SK-N-MC (cell line): ENCODE measurements around the gene MORN2.
"Not testable (repeated sequence)": the region's sequence is repeated elsewhere in the genome, so short reads cannot be mapped to it uniquely, and the experiment has no call there.

ENCODE experiments used
- DNase-seq: peaks from one replicate; pipeline ENCODE4 v3.0.0-alpha.2; 2011; ENCODE audit warnings: low read depth, low spot score
- H3K27ac ChIP-seq: fragments of 200-600 bp; sonication (generic); 2 replicates; pipeline ENCODE4 v1.5.1; 2016; ENCODE audit warnings: mixed run types
- H3K36me3 ChIP-seq: fragments of 200-600 bp; sonication (generic); 2 replicates; pipeline ENCODE4 v1.6.1; 2017; ENCODE audit warnings: antibody characterized with exemption, low read length, mixed read lengths; ENCODE audit not compliant: insufficient read depth
- H3K4me3 ChIP-seq: fragments of 200-600 bp; sonication (generic); 2 replicates; pipeline ENCODE4 v1.5.1; 2016
- H3K9ac ChIP-seq: fragments of 200-600 bp; sonication (generic); 2 replicates; pipeline ENCODE4 v1.8.0; 2017; ENCODE audit warnings: mixed run types, mixed read lengths; ENCODE audit not compliant: insufficient read length
- H3K9me3 ChIP-seq: fragments of 200-600 bp; sonication (generic); 2 replicates; pipeline ENCODE4 v1.6.1; 2017; ENCODE audit warnings: low read depth, mild to moderate bottlenecking, antibody characterized with exemption, low read length, moderate library complexity, mixed read lengths
- EZH2 ChIP-seq: fragments of 200-600 bp; sonication (generic); IDR thresholded peaks from one replicate; pipeline ENCODE4 v1.6.1; 2017; ENCODE audit warnings: antibody characterized with exemption
- FOXP2 ChIP-seq: optimal IDR thresholded peaks from 2 replicates; pipeline ENCODE3; 2011; ENCODE audit warnings: mild to moderate bottlenecking, moderate library complexity; ENCODE audit not compliant: insufficient read depth; ENCODE audit errors: extremely low read length, control extremely low read depth
- POLR2AphosphoS5 ChIP-seq: IDR thresholded peaks from 2 replicates; pipeline ENCODE4 v1.6.1; 2012; ENCODE audit warnings: mild to moderate bottlenecking, low read depth, low read length, borderline replicate concordance

Gene MORN2

GRCh38 chr2:38875576-38876367, at the start of gene MORN2, which contains the start of gene DHX57:
Gene MORN2 (plus strand): TSS chr2:38875976.
Gene DHX57 (minus strand): TSS chr2:38875934. CDS start chr2:38868405, 7,529 bp downstream.
- Histone ChIP-seq H3K36me3 (0 out of 2 replicates have a peak, but pooled peaks cover 3% of the 10 kb centered on the region), H3K9me3 (0 out of 2 replicates have a peak, but pooled peaks cover 2% of the 10 kb centered on the region), H3K4me3 (peak within 1 kb of the TSS; percentile 100), H3K9ac (peak within 1 kb of the TSS; percentile 84), H3K27ac (no peak within 1 kb of the TSS)
- no peak for DNase-seq
- TF ChIP-seq EZH2 (no peak), POLR2AphosphoS5 (peak; percentile 72)

DNA sequence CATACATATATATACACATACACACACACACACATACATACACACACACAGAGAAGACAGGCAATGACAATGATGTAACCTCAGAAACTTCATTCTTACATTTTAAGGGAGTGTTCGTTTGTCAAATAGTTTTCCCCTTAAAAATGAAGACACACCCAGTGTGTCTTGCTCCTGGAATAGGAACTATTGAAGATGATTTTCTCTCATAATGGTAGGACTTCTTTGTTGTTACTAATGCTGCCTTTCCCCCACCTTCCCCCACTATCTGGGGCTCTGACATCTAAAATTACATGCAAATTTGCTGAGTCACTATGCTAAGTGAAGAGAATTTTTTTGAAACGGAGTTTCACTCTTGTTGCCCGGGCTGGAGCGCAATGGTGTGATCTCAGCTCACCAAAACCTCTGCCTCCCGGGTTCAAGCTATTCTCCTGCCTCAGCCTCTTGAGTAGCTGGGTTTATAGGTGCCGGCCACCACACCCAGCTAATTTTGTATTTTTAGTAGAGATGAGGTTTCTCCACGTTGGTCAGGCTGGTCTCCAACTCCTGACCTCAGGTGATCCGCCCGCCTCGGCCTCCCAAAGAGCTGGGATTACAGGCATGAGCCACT, 48.1 kb upstream of the MORN2 start:
- peaks cover 32% of the 10 kb centered on the region for H3K36me3 ChIP-seq
- H3K9ac ChIP-seq = peak overlapping the region; percentile 65
- not testable (repeated sequence) for H3K9me3 ChIP-seq
- H3K4me3 ChIP-seq = peak overlapping the region; percentile 40; the same call in 1 of the 2 replicates
- peak overlapping the region; percentile 90 for H3K27ac ChIP-seq
- DNase-seq = peak; percentile 62

GRCh38 chr2:38828460-38828859, 47.3 kb upstream of the MORN2 start:
- Histone ChIP-seq H3K36me3 (peaks cover 26% of the 10 kb centered on the region), H3K9ac (no peak overlapping the region), H3K4me3 (no peak overlapping the region), H3K27ac (peak overlapping the region; percentile 90; the same call in 1 of the 2 replicates), H3K9me3 (no peaks in the 10 kb centered on the region)
- TF ChIP-seq EZH2 (no peak), FOXP2 (no peak), POLR2AphosphoS5 (no peak)
- DNase-seq = no peak

DNA sequence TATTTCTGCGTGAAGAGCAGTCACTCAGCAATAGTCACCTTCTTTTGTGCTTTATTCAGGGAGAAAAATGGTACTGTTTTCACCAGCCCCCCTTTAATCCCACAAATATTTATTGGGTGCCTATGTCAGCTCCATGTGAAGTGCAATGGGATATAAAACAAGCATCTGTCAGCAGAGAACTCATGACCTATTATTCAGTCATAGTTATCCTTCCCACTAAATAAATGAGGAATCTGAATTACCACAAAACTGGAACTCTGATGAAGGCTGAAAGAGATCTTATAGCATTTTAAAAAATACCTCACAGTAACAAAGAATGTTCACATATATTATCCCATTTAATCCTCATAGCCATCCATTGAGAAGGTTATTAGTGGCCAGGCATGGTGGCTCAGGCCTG, 45.8 kb upstream of the MORN2 start:
- Histone ChIP-seq H3K9ac (no peak overlapping the region), H3K27ac (peak overlapping the region; percentile 30; the same call in 1 of the 2 replicates), H3K4me3 (no peak overlapping the region), H3K36me3 (peaks cover 18% of the 10 kb centered on the region), H3K9me3 (no peaks in the 10 kb centered on the region)
- no peak for TF ChIP-seq POLR2AphosphoS5
- TF ChIP-seq FOXP2 = no peak
- TF ChIP-seq EZH2 = no peak
- DNase-seq = no peak

- Histone ChIP-seq H3K9me3 (no peaks in the 10 kb centered on the region), H3K27ac (no peak overlapping the region), H3K9ac (no peak overlapping the region), H3K36me3 (peaks cover 15% of the 10 kb centered on the region), H3K4me3 (no peak overlapping the region)
- DNase-seq = no peak
- TF ChIP-seq POLR2AphosphoS5 = no peak
Measured at GRCh38 chr2:38830526-38831159, 45.1 kb upstream of the MORN2 start.

- no peak for TF ChIP-seq EZH2
- no peak for TF ChIP-seq POLR2AphosphoS5
- TF ChIP-seq FOXP2 = no peak
- H3K9me3 ChIP-seq = no peaks in the 10 kb centered on the region
- H3K27ac ChIP-seq = no peak overlapping the region
- no peak overlapping the region for H3K9ac ChIP-seq
- peaks cover 16% of the 10 kb centered on the region for H3K36me3 ChIP-seq
- peak; percentile 14 for DNase-seq
- no peak overlapping the region for H3K4me3 ChIP-seq
Measured at GRCh38 chr2:38835015-38835601, 40.7 kb upstream of the MORN2 start.

DNA sequence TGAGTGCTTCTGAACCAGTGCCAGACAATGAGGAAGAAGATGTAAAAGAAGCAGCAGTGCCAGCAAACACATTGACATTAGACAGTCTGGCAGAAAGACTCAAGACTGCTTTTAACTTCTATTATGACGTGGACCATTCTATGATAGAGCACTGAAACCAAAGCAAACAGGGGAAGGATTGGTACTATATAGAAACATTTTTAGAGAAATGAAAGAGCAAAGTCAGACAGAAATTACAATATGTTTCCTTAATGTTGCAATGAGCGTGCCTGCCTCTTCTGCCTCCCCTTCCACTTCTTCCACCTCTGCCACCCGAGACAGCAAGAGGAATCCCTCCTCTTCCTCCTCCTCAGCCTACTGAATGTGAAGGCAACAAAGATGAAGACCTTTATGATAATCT, 39.8 kb upstream of the MORN2 start:
- Histone ChIP-seq H3K27ac (peak overlapping the region; percentile 13; the same call in 1 of the 2 replicates), H3K9ac (no peak overlapping the region), H3K36me3 (peaks cover 16% of the 10 kb centered on the region), H3K4me3 (no peak overlapping the region), H3K9me3 (no peaks in the 10 kb centered on the region)
- TF ChIP-seq POLR2AphosphoS5 (no peak), EZH2 (no peak), FOXP2 (no peak)
- DNase-seq = no peak

GRCh38 chr2:38836791-38837190, 39.0 kb upstream of the MORN2 start:
- Histone ChIP-seq H3K27ac (no peak overlapping the region), H3K9ac (no peak overlapping the region), H3K4me3 (no peak overlapping the region), H3K36me3 (peaks cover 24% of the 10 kb centered on the region), H3K9me3 (no peaks in the 10 kb centered on the region)
- no peak for DNase-seq
- TF ChIP-seq EZH2 (no peak), FOXP2 (no peak), POLR2AphosphoS5 (no peak)
